ENCODE results near the gene CHRNB2. TPM values are rescaled to one million over a fixed set of nuclear protein-coding genes. Genes with fewer than 3 reads are reported as not detected.

CHRNB2 gene
- polyA plus RNA-seq, 1 donor (not counting 4 experiments of a cell fraction or from before 2014, with no cell fraction given), result 0.09 TPM

DNA sequence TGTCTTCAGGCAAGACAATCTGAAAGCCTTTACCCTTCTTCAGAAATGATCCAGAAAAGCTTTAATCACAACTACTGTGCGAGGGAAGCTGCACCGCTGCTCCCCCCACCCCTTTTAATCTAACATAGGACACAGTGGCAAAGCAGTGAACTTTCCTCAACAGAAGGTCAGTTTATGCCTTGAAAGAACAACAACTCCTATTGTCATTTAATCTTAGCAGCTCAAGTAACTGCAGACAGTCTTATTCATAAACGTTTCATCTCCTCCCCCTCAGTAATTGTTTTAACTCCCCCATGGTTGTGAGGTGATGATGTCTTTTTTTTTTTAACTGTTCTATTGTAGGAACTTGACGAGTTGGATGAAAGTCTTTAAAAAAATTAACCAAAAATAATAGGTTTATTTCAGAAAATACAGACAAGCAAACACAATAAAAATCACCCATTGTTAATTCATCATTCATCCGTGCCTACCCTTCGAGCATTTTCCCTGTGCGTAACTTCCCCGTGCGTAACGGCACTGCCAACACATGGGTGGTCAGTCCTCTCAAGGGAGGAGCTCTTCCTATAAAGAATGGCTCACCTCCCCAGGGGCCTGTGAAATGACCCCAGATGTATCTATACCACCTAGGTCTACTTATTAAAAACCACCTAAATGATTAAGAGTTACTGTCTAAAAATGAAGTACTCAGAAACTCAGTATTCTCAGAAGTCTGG, 43.7 kb downstream of the CHRNB2 start:
- Histone ChIP-seq H3K4me2 (ENCODE audit: control insufficient read depth, extremely low read depth, insufficient read depth, low read depth, low read length) (no peak overlapping the region), H3K4me1 (ENCODE audit: control insufficient read depth, extremely low read depth, insufficient read depth, low read length) (peaks cover 22% of the 10 kb centered on the region), H3K27me3 (ENCODE audit: control insufficient read depth, extremely low read depth, insufficient read depth, low read length) (no peaks in the 10 kb centered on the region), H3K9ac (ENCODE audit: control insufficient read depth, extremely low read depth, insufficient read depth, low read length) (no peak overlapping the region), H3K9me3 (ENCODE audit: control insufficient read depth, low read depth, low read length) (no peaks in the 10 kb centered on the region), H3K79me2 (ENCODE audit: control insufficient read depth, insufficient read depth, low read length) (peaks cover 78% of the 10 kb centered on the region), H3K36me3 (ENCODE audit: control insufficient read depth in 2 of 2, extremely low read depth in 1 of 2, insufficient read depth in 2 of 2, low read length in 2 of 2) (no peaks in the 10 kb centered on the region), H2AFZ (ENCODE audit: control insufficient read depth, low read length) (no peak overlapping the region), H4K20me1 (ENCODE audit: control insufficient read depth, extremely low read depth, insufficient read depth, low read length) (peaks cover 5% of the 10 kb centered on the region), H3K4me3 (ENCODE audit: control insufficient read depth in 2 of 3, extremely low read depth in 1 of 3, insufficient read depth in 2 of 3, low read depth in 1 of 3, low read length in 3 of 3) (no peak overlapping the region), H3K27ac (ENCODE audit: control insufficient read depth, insufficient read depth, low read length) (no peak overlapping the region), H3K9me1 (ENCODE audit: control insufficient read depth, extremely low read depth, insufficient read depth, low read length) (no peaks in the 10 kb centered on the region)
- dilution Hi-C loops (cut with MboI; ENCODE audit: extremely low pct_ligation_motif_present, low sequenced_read_pairs), result no loop called here
- DNase-seq (ENCODE audit: low read depth, low spot score), result no peak
- no peak for FAIRE-seq
- no peak for TF ChIP-seq EZH2 (IDR thresholded peaks at IDR 0.05; ENCODE audit: low read length)
- no peak for TF ChIP-seq CTCF (optimal IDR thresholded peaks at IDR 0.05 in 1 of 3, IDR thresholded peaks at IDR 0.05 in 1 of 3, conservative IDR thresholded peaks at IDR 0.05 in 1 of 3; ENCODE audit: extremely low read depth in 1 of 3, insufficient read depth in 2 of 3, low read length in 3 of 3)

DNA sequence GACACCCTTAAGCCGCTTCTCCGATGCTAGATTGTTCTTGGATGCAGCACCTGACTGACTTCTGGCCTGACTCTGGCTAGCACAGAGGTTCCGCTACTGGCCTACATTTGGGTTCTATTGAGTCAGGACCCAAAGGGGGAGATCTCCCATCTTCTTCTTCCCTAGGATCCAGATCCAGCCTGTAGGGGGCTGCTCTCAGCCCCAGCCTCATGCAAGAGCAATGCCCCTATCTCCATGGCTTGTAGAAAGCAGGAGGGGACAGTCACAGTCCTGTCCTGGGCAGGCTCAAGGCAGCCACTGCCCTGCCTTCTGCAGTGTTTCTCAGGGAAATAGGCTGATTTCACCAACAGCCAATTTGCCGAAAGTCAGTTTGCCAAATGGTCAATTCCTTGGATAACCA, 46.7 kb downstream of the CHRNB2 start:
- no peak overlapping the region for H3K9ac ChIP-seq (ENCODE audit: control insufficient read depth, extremely low read depth, insufficient read depth, low read length)
- FAIRE-seq, result no peak
- no peaks in the 10 kb centered on the region for H3K36me3 ChIP-seq (ENCODE audit: control insufficient read depth in 2 of 2, extremely low read depth in 1 of 2, insufficient read depth in 2 of 2, low read length in 2 of 2)
- H3K9me1 ChIP-seq (ENCODE audit: control insufficient read depth, extremely low read depth, insufficient read depth, low read length), result no peaks in the 10 kb centered on the region
- H3K27ac ChIP-seq (ENCODE audit: control insufficient read depth, insufficient read depth, low read length), result no peak overlapping the region
- no peaks in the 10 kb centered on the region for H3K9me3 ChIP-seq (ENCODE audit: control insufficient read depth, low read depth, low read length)
- H3K79me2 ChIP-seq (ENCODE audit: control insufficient read depth, insufficient read depth, low read length), result peaks cover 80% of the 10 kb centered on the region
- DNase-seq (ENCODE audit: low read depth, low spot score), result no peak
- H3K4me3 ChIP-seq (ENCODE audit: control insufficient read depth in 2 of 3, extremely low read depth in 1 of 3, insufficient read depth in 2 of 3, low read depth in 1 of 3, low read length in 3 of 3), result no peak overlapping the region
- H3K4me2 ChIP-seq (ENCODE audit: control insufficient read depth, extremely low read depth, insufficient read depth, low read depth, low read length), result no peak overlapping the region
- H2AFZ ChIP-seq (ENCODE audit: control insufficient read depth, low read length), result no peak overlapping the region
- dilution Hi-C loops (cut with MboI; ENCODE audit: extremely low pct_ligation_motif_present, low sequenced_read_pairs), result no loop called here
- H3K4me1 ChIP-seq (ENCODE audit: control insufficient read depth, extremely low read depth, insufficient read depth, low read length), result peaks cover 8% of the 10 kb centered on the region
- no peaks in the 10 kb centered on the region for H3K27me3 ChIP-seq (ENCODE audit: control insufficient read depth, extremely low read depth, insufficient read depth, low read length)
- peaks cover 6% of the 10 kb centered on the region for H4K20me1 ChIP-seq (ENCODE audit: control insufficient read depth, extremely low read depth, insufficient read depth, low read length)
- no peak for TF ChIP-seq EZH2 (IDR thresholded peaks at IDR 0.05; ENCODE audit: low read length)
- TF ChIP-seq CTCF (optimal IDR thresholded peaks at IDR 0.05 in 1 of 3, IDR thresholded peaks at IDR 0.05 in 1 of 3, conservative IDR thresholded peaks at IDR 0.05 in 1 of 3; ENCODE audit: extremely low read depth in 1 of 3, insufficient read depth in 2 of 3, low read length in 3 of 3), result no peak
